SIG-M5 (cell line): ENCODE results near the gene RNF133.

Experiments used
- DNase-seq: peaks from one replicate; lab custom pipeline; 2025; lab: John Stamatoyannopoulos, UW

The RNF133 gene

GRCh38 chr7:122699017-122699416, at the start of gene RNF133:
TSS of gene RNF133 (minus strand) at chr7:122699117. CDS start at chr7:122698918, 199 bp downstream.
- DNase-seq, result no peak

- DNase-seq, result no peak
These were observed 49.3 kb upstream of the RNF133 start for GRCh38 chr7:122748195-122748594.

GRCh38 chr7:122746948-122747347, 48.0 kb upstream of the RNF133 start:
- no peak for DNase-seq

- DNase-seq, result no peak
These were observed 44.3 kb upstream of the RNF133 start for GRCh38 chr7:122743211-122743610.

- DNase-seq, result no peak
These were observed 40.0 kb upstream of the RNF133 start for GRCh38 chr7:122738947-122739346.

GRCh38 chr7:122736183-122736582, 37.3 kb upstream of the RNF133 start:
- no peak for DNase-seq

- no peak for DNase-seq
These were observed 28.8 kb upstream of the RNF133 start for GRCh38 chr7:122727759-122728158.

GRCh38 chr7:122727354-122727753, 28.4 kb upstream of the RNF133 start:
- no peak for DNase-seq

- no peak for DNase-seq
These were observed 28.0 kb upstream of the RNF133 start for GRCh38 chr7:122726881-122727280.

- no peak for DNase-seq
These were observed 25.4 kb upstream of the RNF133 start for GRCh38 chr7:122724366-122724765.

- no peak for DNase-seq
These were observed 20.2 kb upstream of the RNF133 start for GRCh38 chr7:122719010-122719578.

- no peak for DNase-seq
These were observed 18.6 kb upstream of the RNF133 start for GRCh38 chr7:122717356-122718089.

GRCh38 chr7:122715183-122715582, 16.3 kb upstream of the RNF133 start:
- no peak for DNase-seq

- no peak for DNase-seq
These were observed 12.0 kb upstream of the RNF133 start for GRCh38 chr7:122710916-122711315.

- no peak for DNase-seq
These were observed 11.2 kb upstream of the RNF133 start for GRCh38 chr7:122709930-122710646.

GRCh38 chr7:122706836-122707235, 7.9 kb upstream of the RNF133 start:
- DNase-seq, result no peak

GRCh38 chr7:122702872-122703510, 4.1 kb upstream of the RNF133 start, which contains the start of gene RNF148:
TSS of gene RNF148 (minus strand) at chr7:122702922. CDS start at chr7:122702750, 172 bp downstream.
- DNase-seq, result no peak

GRCh38 chr7:122695816-122696215, 3.1 kb downstream of the RNF133 start:
- DNase-seq, result no peak

GRCh38 chr7:122694697-122695096, 4.2 kb downstream of the RNF133 start:
- no peak for DNase-seq

- DNase-seq, result no peak
These were observed 6.1 kb downstream of the RNF133 start for GRCh38 chr7:122692769-122693309.

- no peak for DNase-seq
These were observed 7.2 kb downstream of the RNF133 start for GRCh38 chr7:122691569-122692235.
